Muscle layer of colon (tissue), 2 donors: ENCODE measurements around the gene TEKT3.

Experiments
- H3K27ac ChIP-seq: one replicate; pipeline ENCODE4 v1.7.0; 2013; ENCODE audit warnings: low read depth, mild to moderate bottlenecking, low read length, moderate library complexity
- H3K27me3 ChIP-seq, 2 donors: one replicate each; pipeline ENCODE4 v1.7.0; 2013; ENCODE audit warnings: low read length in 2 of 2, mild to moderate bottlenecking in 2 of 2; ENCODE audit not compliant: insufficient read depth in 2 of 2, control insufficient read depth in 1 of 2
- H3K36me3 ChIP-seq: one replicate; pipeline ENCODE4 v1.7.0; 2013; ENCODE audit warnings: mild to moderate bottlenecking, low read length; ENCODE audit not compliant: insufficient read depth
- H3K4me1 ChIP-seq: one replicate; pipeline ENCODE4 v1.7.0; 2013; ENCODE audit warnings: mild to moderate bottlenecking, low read length; ENCODE audit not compliant: insufficient read depth
- H3K4me3 ChIP-seq, 2 donors: one replicate each; pipeline ENCODE4 v1.7.0; 2013; ENCODE audit warnings: low read length in 2 of 2, low read depth in 1 of 2, mild to moderate bottlenecking in 1 of 2, moderate library complexity in 1 of 2
- H3K9ac ChIP-seq: one replicate; pipeline ENCODE4 v1.7.0; 2013; ENCODE audit warnings: low read length
- H3K9me3 ChIP-seq: one replicate; pipeline ENCODE4 v1.7.0; 2013; ENCODE audit warnings: mild to moderate bottlenecking, low read length
- donor health status: abdominal sarcoma.
- donor health status: Adenocarcinoma of cecum.

The TEKT3 gene

GRCh38 chr17:15262291-15263205 is 78.8 kb downstream of the TEKT3 start:
- Histone ChIP-seq H3K9ac (peak overlapping the region; percentile 92), H3K9me3 (no peaks in the 10 kb centered on the region), H3K27me3 (no peaks in the 10 kb centered on the region), H3K27ac (peak overlapping the region; percentile 100), H3K4me1 (peaks cover 46% of the 10 kb centered on the region), H3K36me3 (peaks cover 24% of the 10 kb centered on the region), H3K4me3 (peak overlapping the region; percentile 86 to 97)

- Histone ChIP-seq H3K4me3 (peak overlapping the region; percentile 86 to 97), H3K27ac (peak overlapping the region; percentile 100), H3K27me3 (no peaks in the 10 kb centered on the region), H3K36me3 (peaks cover 30% of the 10 kb centered on the region), H3K4me1 (peaks cover 53% of the 10 kb centered on the region), H3K9me3 (no peaks in the 10 kb centered on the region), H3K9ac (peak overlapping the region; percentile 92)
Observed at GRCh38 chr17:15261802-15262290, 79.6 kb downstream of the TEKT3 start.

- Histone ChIP-seq H3K4me3 (peak overlapping the region; percentile 86 to 97), H3K36me3 (peaks cover 35% of the 10 kb centered on the region), H3K27ac (peak overlapping the region; percentile 100), H3K9ac (peak overlapping the region; percentile 92), H3K4me1 (peaks cover 58% of the 10 kb centered on the region), H3K9me3 (no peaks in the 10 kb centered on the region), H3K27me3 (no peaks in the 10 kb centered on the region)
Observed at GRCh38 chr17:15261258-15261801, 80.1 kb downstream of the TEKT3 start.

- Histone ChIP-seq H3K27me3 (no peaks in the 10 kb centered on the region), H3K36me3 (peaks cover 42% of the 10 kb centered on the region), H3K4me1 (peaks cover 65% of the 10 kb centered on the region), H3K4me3 (peak overlapping the region; percentile 86 to 97), H3K9me3 (no peaks in the 10 kb centered on the region), H3K27ac (peak overlapping the region; percentile 100), H3K9ac (peak overlapping the region; percentile 92)
Observed at GRCh38 chr17:15260376-15261257, 80.8 kb downstream of the TEKT3 start.

GRCh38 chr17:15257796-15258512 is 83.4 kb downstream of the TEKT3 start:
- Histone ChIP-seq H3K36me3 (peaks cover 67% of the 10 kb centered on the region), H3K4me3 (peak overlapping the region in 1 of 2 donors; percentile 35), H3K4me1 (peaks cover 70% of the 10 kb centered on the region), H3K27me3 (no peaks in the 10 kb centered on the region), H3K9ac (peak overlapping the region; percentile 1), H3K9me3 (no peaks in the 10 kb centered on the region), H3K27ac (no peak overlapping the region)

- Histone ChIP-seq H3K4me3 (peak overlapping the region in 1 of 2 donors; percentile 35), H3K4me1 (peaks cover 76% of the 10 kb centered on the region), H3K27me3 (no peaks in the 10 kb centered on the region), H3K27ac (peak overlapping the region; percentile 25), H3K36me3 (peaks cover 74% of the 10 kb centered on the region), H3K9me3 (no peaks in the 10 kb centered on the region), H3K9ac (peak overlapping the region; percentile 17)
Observed at GRCh38 chr17:15257258-15257788, 84.1 kb downstream of the TEKT3 start.

- peak overlapping the region; percentile 17 for H3K9ac ChIP-seq
Observed at GRCh38 chr17:15256689-15257088, 84.7 kb downstream of the TEKT3 start.

GRCh38 chr17:15255713-15256454 is 85.5 kb downstream of the TEKT3 start:
- H3K9me3 ChIP-seq, result no peaks in the 10 kb centered on the region
- H3K4me1 ChIP-seq, result peaks cover 90% of the 10 kb centered on the region
- peak overlapping the region in 1 of 2 donors; percentile 6 for H3K4me3 ChIP-seq
- peaks cover 87% of the 10 kb centered on the region for H3K36me3 ChIP-seq
- no peaks in the 10 kb centered on the region for H3K27me3 ChIP-seq
- no peak overlapping the region for H3K9ac ChIP-seq
- no peak overlapping the region for H3K27ac ChIP-seq

More at GRCh38 chr17:15256689-15257088, 84.7 kb downstream of the TEKT3 start:
- H3K27ac ChIP-seq, result peak overlapping the region; percentile 25
- H3K9me3 ChIP-seq, result no peaks in the 10 kb centered on the region
- H3K27me3 ChIP-seq, result no peaks in the 10 kb centered on the region
- H3K36me3 ChIP-seq, result peaks cover 79% of the 10 kb centered on the region
- peaks cover 82% of the 10 kb centered on the region for H3K4me1 ChIP-seq
- H3K4me3 ChIP-seq, result peak overlapping the region in 1 of 2 donors; percentile 35
